ENCODE data around the gene GPRASP2.

DNA sequence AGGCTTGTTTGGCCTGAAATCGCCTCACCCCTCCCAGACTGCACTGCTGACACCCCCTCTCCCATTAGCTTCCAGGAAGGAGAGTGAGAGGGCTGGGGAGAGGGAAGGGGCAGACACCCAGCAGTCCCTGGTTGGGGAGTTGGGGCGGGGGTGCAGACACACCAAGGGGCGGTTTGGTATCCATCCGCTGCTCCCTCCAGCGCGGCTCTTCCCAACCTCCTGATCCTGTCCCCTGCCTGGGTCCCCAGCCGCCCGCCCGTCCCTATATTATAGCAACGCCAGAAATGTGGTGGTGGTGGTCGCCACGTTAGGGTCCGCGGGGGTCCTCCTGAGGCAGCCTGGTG lies 33.2 kb downstream of the GPRASP2 start:
- TF ChIP-seq, protein P1, sequence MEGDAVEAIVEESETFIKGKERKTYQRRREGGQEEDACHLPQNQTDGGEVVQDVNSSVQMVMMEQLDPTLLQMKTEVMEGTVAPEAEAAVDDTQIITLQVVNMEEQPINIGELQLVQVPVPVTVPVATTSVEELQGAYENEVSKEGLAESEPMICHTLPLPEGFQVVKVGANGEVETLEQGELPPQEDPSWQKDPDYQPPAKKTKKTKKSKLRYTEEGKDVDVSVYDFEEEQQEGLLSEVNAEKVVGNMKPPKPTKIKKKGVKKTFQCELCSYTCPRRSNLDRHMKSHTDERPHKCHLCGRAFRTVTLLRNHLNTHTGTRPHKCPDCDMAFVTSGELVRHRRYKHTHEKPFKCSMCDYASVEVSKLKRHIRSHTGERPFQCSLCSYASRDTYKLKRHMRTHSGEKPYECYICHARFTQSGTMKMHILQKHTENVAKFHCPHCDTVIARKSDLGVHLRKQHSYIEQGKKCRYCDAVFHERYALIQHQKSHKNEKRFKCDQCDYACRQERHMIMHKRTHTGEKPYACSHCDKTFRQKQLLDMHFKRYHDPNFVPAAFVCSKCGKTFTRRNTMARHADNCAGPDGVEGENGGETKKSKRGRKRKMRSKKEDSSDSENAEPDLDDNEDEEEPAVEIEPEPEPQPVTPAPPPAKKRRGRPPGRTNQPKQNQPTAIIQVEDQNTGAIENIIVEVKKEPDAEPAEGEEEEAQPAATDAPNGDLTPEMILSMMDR (IDR thresholded peaks at IDR 0.05; ENCODE audit: borderline replicate concordance, extremely low read depth, low read length, poor library complexity, severe bottlenecking) = no peak
- TF ChIP-seq EZH2 (IDR thresholded peaks at IDR 0.05; ENCODE audit: borderline replicate concordance, low read depth, low read length, severe bottlenecking) = no peak
